Measurements from ENCODE around the gene BIRC5. TPM values are rescaled to one million over a fixed set of nuclear protein-coding genes. Genes with fewer than 3 reads are reported as not detected.

The BIRC5 gene
- total RNA-seq, 1 experiment from 2014 or later, result 119 TPM

DNA sequence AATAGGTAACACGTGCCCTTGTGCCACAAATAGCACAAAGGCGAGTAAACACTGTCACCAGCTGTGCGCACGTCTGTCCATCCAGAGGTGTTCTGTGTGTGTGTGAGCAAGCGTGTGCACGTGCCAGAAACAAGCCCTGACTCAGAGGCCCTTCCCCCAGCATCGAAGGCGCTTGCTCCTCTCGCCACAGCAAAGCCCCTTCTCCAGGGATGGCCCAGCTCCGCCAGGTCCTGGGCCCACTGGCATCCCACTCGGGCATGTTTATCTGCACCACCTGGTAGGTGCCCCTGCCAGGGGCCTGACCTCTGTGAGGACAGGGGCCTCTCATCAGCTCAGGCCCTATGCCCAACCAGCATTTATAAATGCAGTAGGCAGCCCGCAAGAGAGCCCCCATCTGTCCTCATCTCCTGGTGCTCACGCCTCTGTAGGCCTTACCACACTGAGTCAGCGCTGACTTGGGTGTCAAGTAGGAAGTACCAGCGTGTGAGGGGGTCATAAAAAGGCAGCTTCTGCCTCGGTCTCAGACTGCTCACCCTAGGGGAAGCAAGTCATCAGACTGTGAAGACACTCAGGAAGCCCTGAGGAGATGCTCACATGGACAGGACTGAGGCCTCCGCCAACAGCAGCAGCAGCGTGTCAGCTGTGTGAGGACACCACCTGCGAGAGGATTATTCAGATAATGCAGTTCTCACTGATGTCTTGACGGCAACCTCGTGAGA, 28.1 kb downstream of the BIRC5 start:
- no peak for DNase-seq (ENCODE audit: low read depth, low spot score)
- Histone ChIP-seq H3K27me3 (ENCODE audit: control insufficient read depth, insufficient read depth, low read length) (no peaks in the 10 kb centered on the region), H3K4me1 (ENCODE audit: control insufficient read depth, insufficient read depth, low read length) (no peaks in the 10 kb centered on the region), H3K9me3 (ENCODE audit: control insufficient read depth, insufficient read depth, low read depth, low read length) (no peaks in the 10 kb centered on the region), H3K36me3 (ENCODE audit: control insufficient read depth, insufficient read depth, low read length) (no peaks in the 10 kb centered on the region), H3K4me3 (ENCODE audit: low read depth in 2 of 2, low read length in 2 of 2) (no peak overlapping the region), H3K27ac (ENCODE audit: low read length) (no peak overlapping the region)
- CTCF ChIA-PET, result no interaction called here
- no TSS peak for BruUV-seq (replicated peaks)
- POLR2A ChIA-PET, result no interaction called here
- ATAC-seq, result no peak
- intact Hi-C loops (cut with micrococcal nuclease; ENCODE audit: unreplicated experiment) (no loop called here), in situ Hi-C loops (cut with HindIII; ENCODE audit: low pct_unique_long_range_greater_than_20kb, low sequenced_read_pairs) (no loop called here)
- TF ChIP-seq POLR2AphosphoS5 (IDR thresholded peaks at IDR 0.05; ENCODE audit: low read depth, low read length) (no peak), SIN3A (IDR thresholded peaks at IDR 0.05; ENCODE audit: borderline replicate concordance, insufficient read depth, low read depth, low read length) (no peak), TCF7L2 (IDR thresholded peaks at IDR 0.05; ENCODE audit: low read depth, low read length) (no peak)
- TF ChIP-seq, protein P1, sequence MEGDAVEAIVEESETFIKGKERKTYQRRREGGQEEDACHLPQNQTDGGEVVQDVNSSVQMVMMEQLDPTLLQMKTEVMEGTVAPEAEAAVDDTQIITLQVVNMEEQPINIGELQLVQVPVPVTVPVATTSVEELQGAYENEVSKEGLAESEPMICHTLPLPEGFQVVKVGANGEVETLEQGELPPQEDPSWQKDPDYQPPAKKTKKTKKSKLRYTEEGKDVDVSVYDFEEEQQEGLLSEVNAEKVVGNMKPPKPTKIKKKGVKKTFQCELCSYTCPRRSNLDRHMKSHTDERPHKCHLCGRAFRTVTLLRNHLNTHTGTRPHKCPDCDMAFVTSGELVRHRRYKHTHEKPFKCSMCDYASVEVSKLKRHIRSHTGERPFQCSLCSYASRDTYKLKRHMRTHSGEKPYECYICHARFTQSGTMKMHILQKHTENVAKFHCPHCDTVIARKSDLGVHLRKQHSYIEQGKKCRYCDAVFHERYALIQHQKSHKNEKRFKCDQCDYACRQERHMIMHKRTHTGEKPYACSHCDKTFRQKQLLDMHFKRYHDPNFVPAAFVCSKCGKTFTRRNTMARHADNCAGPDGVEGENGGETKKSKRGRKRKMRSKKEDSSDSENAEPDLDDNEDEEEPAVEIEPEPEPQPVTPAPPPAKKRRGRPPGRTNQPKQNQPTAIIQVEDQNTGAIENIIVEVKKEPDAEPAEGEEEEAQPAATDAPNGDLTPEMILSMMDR (IDR thresholded peaks at IDR 0.05), result no peak
- TF ChIP-seq, protein P2, sequence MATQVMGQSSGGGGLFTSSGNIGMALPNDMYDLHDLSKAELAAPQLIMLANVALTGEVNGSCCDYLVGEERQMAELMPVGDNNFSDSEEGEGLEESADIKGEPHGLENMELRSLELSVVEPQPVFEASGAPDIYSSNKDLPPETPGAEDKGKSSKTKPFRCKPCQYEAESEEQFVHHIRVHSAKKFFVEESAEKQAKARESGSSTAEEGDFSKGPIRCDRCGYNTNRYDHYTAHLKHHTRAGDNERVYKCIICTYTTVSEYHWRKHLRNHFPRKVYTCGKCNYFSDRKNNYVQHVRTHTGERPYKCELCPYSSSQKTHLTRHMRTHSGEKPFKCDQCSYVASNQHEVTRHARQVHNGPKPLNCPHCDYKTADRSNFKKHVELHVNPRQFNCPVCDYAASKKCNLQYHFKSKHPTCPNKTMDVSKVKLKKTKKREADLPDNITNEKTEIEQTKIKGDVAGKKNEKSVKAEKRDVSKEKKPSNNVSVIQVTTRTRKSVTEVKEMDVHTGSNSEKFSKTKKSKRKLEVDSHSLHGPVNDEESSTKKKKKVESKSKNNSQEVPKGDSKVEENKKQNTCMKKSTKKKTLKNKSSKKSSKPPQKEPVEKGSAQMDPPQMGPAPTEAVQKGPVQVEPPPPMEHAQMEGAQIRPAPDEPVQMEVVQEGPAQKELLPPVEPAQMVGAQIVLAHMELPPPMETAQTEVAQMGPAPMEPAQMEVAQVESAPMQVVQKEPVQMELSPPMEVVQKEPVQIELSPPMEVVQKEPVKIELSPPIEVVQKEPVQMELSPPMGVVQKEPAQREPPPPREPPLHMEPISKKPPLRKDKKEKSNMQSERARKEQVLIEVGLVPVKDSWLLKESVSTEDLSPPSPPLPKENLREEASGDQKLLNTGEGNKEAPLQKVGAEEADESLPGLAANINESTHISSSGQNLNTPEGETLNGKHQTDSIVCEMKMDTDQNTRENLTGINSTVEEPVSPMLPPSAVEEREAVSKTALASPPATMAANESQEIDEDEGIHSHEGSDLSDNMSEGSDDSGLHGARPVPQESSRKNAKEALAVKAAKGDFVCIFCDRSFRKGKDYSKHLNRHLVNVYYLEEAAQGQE (IDR thresholded peaks at IDR 0.05; ENCODE audit: insufficient read depth in 1 of 2, low read depth in 2 of 2, low read length in 1 of 2), result no peak

DNA sequence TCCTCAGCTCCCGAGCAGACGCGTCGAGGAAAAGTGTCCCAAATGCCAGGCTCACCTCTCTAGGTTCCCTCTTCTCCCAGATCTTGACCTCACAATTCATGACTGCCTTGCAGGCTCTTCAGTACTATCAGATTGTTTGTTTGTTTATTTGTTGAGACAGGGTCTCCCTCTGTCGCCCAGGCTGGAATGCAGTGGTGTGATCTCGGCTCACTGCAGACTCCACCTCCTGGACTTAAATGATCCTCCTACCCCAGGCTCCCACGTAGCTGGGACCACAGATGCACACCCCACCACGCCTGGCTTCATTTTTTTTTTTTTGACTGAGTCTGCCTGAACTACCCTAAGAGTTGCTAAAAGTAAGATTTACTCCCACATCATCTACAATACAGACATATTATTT, 33.3 kb downstream of the BIRC5 start:
- Histone ChIP-seq H3K4me3 (ENCODE audit: low read depth in 2 of 2, low read length in 2 of 2) (no peak overlapping the region), H3K27me3 (ENCODE audit: control insufficient read depth, insufficient read depth, low read length) (no peaks in the 10 kb centered on the region), H3K36me3 (ENCODE audit: control insufficient read depth, insufficient read depth, low read length) (no peaks in the 10 kb centered on the region), H3K9me3 (ENCODE audit: control insufficient read depth, insufficient read depth, low read depth, low read length) (no peaks in the 10 kb centered on the region), H3K27ac (ENCODE audit: low read length) (no peak overlapping the region), H3K4me1 (ENCODE audit: control insufficient read depth, insufficient read depth, low read length) (peaks cover 12% of the 10 kb centered on the region)
- ChIA-PET CTCF (interaction anchor here (1.2 kb wide), 2 partner anchors 31 to 162 kb away, joined by 3 to 6 read pairs; no protein-coding TSS in a partner anchor), POLR2A (no interaction called here)
- in situ Hi-C loops (cut with HindIII; ENCODE audit: low pct_unique_long_range_greater_than_20kb, low sequenced_read_pairs) (no loop called here), intact Hi-C loops (cut with micrococcal nuclease; ENCODE audit: unreplicated experiment) (no loop called here)
- no TSS peak for BruUV-seq (replicated peaks)
- DNase-seq (ENCODE audit: low read depth, low spot score), result no peak
- ATAC-seq, result no peak
- no peak for TF ChIP-seq TCF7L2 (IDR thresholded peaks at IDR 0.05; ENCODE audit: low read depth, low read length)
- TF ChIP-seq POLR2AphosphoS5 (IDR thresholded peaks at IDR 0.05; ENCODE audit: low read depth, low read length), result no peak
- TF ChIP-seq, protein P2 (IDR thresholded peaks at IDR 0.05; ENCODE audit: insufficient read depth in 1 of 2, low read depth in 2 of 2, low read length in 1 of 2), result no peak
- TF ChIP-seq, protein P1 (IDR thresholded peaks at IDR 0.05), result no peak
- TF ChIP-seq SIN3A (IDR thresholded peaks at IDR 0.05; ENCODE audit: borderline replicate concordance, insufficient read depth, low read depth, low read length), result no peak
